HCT116 (cell line): ENCODE data around the gene LAMP1. TPM values are rescaled to one million over a fixed set of nuclear protein-coding genes. Genes with fewer than 3 reads are reported as not detected.
"Not testable (repeated sequence)": the region's sequence is repeated elsewhere in the genome, so short reads cannot be mapped to it uniquely, and the experiment has no call there.

Experiments
- ATAC-seq: fragments of 200-7000 bp; cut with Tn5 transposase; 2 replicates; pipeline ENCODE4 v1.9.1; 2020; ENCODE audit warnings: mild to moderate bottlenecking, moderate library complexity
- BruUV-seq: library from RNA; stranded (reverse); fragments of 400-500 nt; replicated peaks from 2 replicates; lab custom pipeline; 2021; lab: Mats Ljungman, UMichigan
- CTCF ChIA-PET: fragments of 300-600 bp; sonication (Branson Sonifier 250); formaldehyde crosslinking; loops from one replicate; lab custom pipeline; 2021; ENCODE audit warnings: antibody characterized with exemption; lab: Charles Lee
- POLR2A ChIA-PET: fragments of 300-600, 350-600 bp; sonication (Branson Sonifier 250); formaldehyde crosslinking; loops from one replicate; lab custom pipeline; 2021; ENCODE audit warnings: antibody characterized with exemption; lab: Charles Lee
- RAD21 ChIA-PET, 2 experiments: fragments of 300-600 bp; sonication (Branson Sonifier 250); formaldehyde crosslinking; loops; one replicate each; lab custom pipeline; 2023; ENCODE audit warnings: low total read pairs in 2 of 2; ENCODE audit not compliant: uncharacterized antibody in 2 of 2, unreplicated experiment in 2 of 2, low non-redundant PET in 1 of 2; lab: Charles Lee
- DNase-seq: peaks from one replicate; pipeline ENCODE4 v3.0.0-alpha.2; 2010; ENCODE audit warnings: low read depth, low spot score
- H2AFZ ChIP-seq: fragments of 200-600 bp; shearing (Covaris generic), sonication (generic); 2 replicates; pipeline ENCODE4 v1.6.1; 2017; ENCODE audit warnings: low read depth, mixed run types, mixed read lengths, antibody characterized with exemption, low read length; ENCODE audit not compliant: poor library complexity, severe bottlenecking
- H3K27ac ChIP-seq: 2 replicates; pipeline ENCODE4 v1.5.1; 2012; ENCODE audit warnings: low read depth, low read length
- H3K27me3 ChIP-seq: fragments of 200-600 bp; sonication (generic); 2 replicates; pipeline ENCODE4 v1.6.1; 2016; ENCODE audit warnings: mixed run types, low read length, mixed read lengths; ENCODE audit not compliant: insufficient read depth
- H3K36me3 ChIP-seq, 2 experiments: fragments of 200-500 bp in 1 of 2; fragments of 200-600 bp in 1 of 2; sonication (Bioruptor generic) in 1 of 2; sonication (generic) in 1 of 2; 2 replicates each; pipeline versions ENCODE4 v1.5.1 to v1.6.1; 2014 to 2016; ENCODE audit warnings: low read length in 2 of 2, inconsistent platforms in 1 of 2, mixed read lengths in 1 of 2, mixed run types in 1 of 2; ENCODE audit not compliant: insufficient read depth in 2 of 2, control insufficient read depth in 1 of 2
- H3K4me1 ChIP-seq, 2 experiments: fragments of 200-600 bp in 1 of 2; sonication (generic) in 1 of 2; 2 replicates each; pipeline versions ENCODE4 v1.5.1 to v1.6.1; 2012 to 2017; ENCODE audit warnings: low read length in 2 of 2, inconsistent platforms in 1 of 2, mild to moderate bottlenecking in 1 of 2, mixed read lengths in 1 of 2, mixed run types in 1 of 2, moderate library complexity in 1 of 2; ENCODE audit not compliant: insufficient read depth in 2 of 2, control insufficient read depth in 1 of 2
- H3K4me2 ChIP-seq: fragments of 200-600 bp; sonication (generic); 2 replicates; pipeline ENCODE4 v1.6.1; 2017; ENCODE audit warnings: mixed run types, low read length, mixed read lengths
- H3K4me3 ChIP-seq, 2 experiments: fragments of 200-600 bp in 1 of 2; sonication (generic) in 1 of 2; replicated peaks in 1 of 2; 2 replicates each; pipeline ENCODE4 v1.5.1; 2011 to 2016; ENCODE audit warnings: low read length in 2 of 2, control low read depth in 1 of 2, low read depth in 1 of 2, mild to moderate bottlenecking in 1 of 2, mixed read lengths in 1 of 2, mixed run types in 1 of 2
- H3K79me2 ChIP-seq: fragments of 200-600 bp; sonication (generic); 2 replicates; pipeline ENCODE4 v1.6.1; 2017; ENCODE audit warnings: mild to moderate bottlenecking, mixed run types, low read length, moderate library complexity, mixed read lengths; ENCODE audit not compliant: insufficient read depth
- H3K9ac ChIP-seq: fragments of 200-600 bp; sonication (generic); 2 replicates; pipeline ENCODE4 v1.6.1; 2016; ENCODE audit warnings: low read length, mixed read lengths
- H3K9me2 ChIP-seq: fragments of 200-600 bp; sonication (generic), shearing (Covaris generic); 2 replicates; pipeline ENCODE4 v1.6.1; 2017; ENCODE audit warnings: mixed run types, mild to moderate bottlenecking, moderate library complexity; ENCODE audit not compliant: insufficient read depth
- H3K9me3 ChIP-seq, 2 experiments: fragments of 200-500 bp in 1 of 2; fragments of 200-600 bp in 1 of 2; sonication (Bioruptor generic) in 1 of 2; sonication (generic) in 1 of 2; 2 replicates each; pipeline ENCODE4 v1.6.1; 2014 to 2017; ENCODE audit warnings: low read length in 2 of 2, mixed read lengths in 2 of 2, inconsistent platforms in 1 of 2, low read depth in 1 of 2, mild to moderate bottlenecking in 1 of 2, mixed run types in 1 of 2, moderate library complexity in 1 of 2; ENCODE audit not compliant: control insufficient read depth in 1 of 2, insufficient read depth in 1 of 2
- H4K20me1 ChIP-seq: fragments of 200-600 bp; sonication (generic), shearing (Covaris generic); 2 replicates; pipeline ENCODE4 v1.6.1; 2017; ENCODE audit warnings: mixed run types, mild to moderate bottlenecking, moderate library complexity; ENCODE audit not compliant: insufficient read depth
- CEBPB ChIP-seq: IDR thresholded peaks from 2 replicates; pipeline ENCODE4 v1.6.1; 2012; ENCODE audit warnings: low read depth
- EZH2 ChIP-seq: fragments of 200-600 bp; sonication (generic); IDR thresholded peaks from 2 replicates; pipeline ENCODE4 v1.6.1; 2017; ENCODE audit warnings: antibody characterized with exemption, mixed run types
- JUND ChIP-seq: IDR thresholded peaks from 2 replicates; pipeline ENCODE4 v1.6.1; 2012
- POLR2A ChIP-seq: IDR thresholded peaks from 2 replicates; pipeline ENCODE4 v1.7.0; 2011; ENCODE audit warnings: borderline replicate concordance; ENCODE audit not compliant: insufficient read depth, insufficient read length; ENCODE audit errors: extremely low read depth
- RAD21 ChIP-seq: IDR thresholded peaks from 2 replicates; pipeline ENCODE4 v1.6.1; 2012; ENCODE audit warnings: low read depth, mild to moderate bottlenecking
- SRF ChIP-seq: IDR thresholded peaks from 2 replicates; pipeline ENCODE4 v1.6.1; 2012; ENCODE audit warnings: low read depth
- TCF7L2 ChIP-seq: IDR thresholded peaks from 2 replicates; pipeline ENCODE4 v1.7.0; 2011; ENCODE audit warnings: borderline replicate concordance, inconsistent platforms; ENCODE audit not compliant: insufficient read depth, insufficient read length; ENCODE audit errors: extremely low read depth
- YY1 ChIP-seq: IDR thresholded peaks from 2 replicates; pipeline ENCODE4 v1.6.1; 2011; ENCODE audit warnings: low read length, low read depth, moderate library complexity, mild to moderate bottlenecking; ENCODE audit not compliant: insufficient replicate concordance; ENCODE audit errors: extremely low read depth
- intact Hi-C: fragments of 100-400 bp; cut with micrococcal nuclease; formaldehyde crosslinking; loops from 2 replicates; pipeline ENCODE4 v1.10.0; 2022
- total RNA-seq: library from RNA; stranded (reverse); gene quantifications from one replicate; pipeline ENCODE4 v1.2.1, GENCODE V29; 2021; ENCODE audit not compliant: unreplicated experiment
- TF ChIP-seq, protein P1 (sequence below): IDR thresholded peaks from 2 replicates; pipeline ENCODE4 v1.6.1; 2012

Gene LAMP1
- total RNA-seq, 1 experiment from 2014 or later: 158 TPM

DNA sequence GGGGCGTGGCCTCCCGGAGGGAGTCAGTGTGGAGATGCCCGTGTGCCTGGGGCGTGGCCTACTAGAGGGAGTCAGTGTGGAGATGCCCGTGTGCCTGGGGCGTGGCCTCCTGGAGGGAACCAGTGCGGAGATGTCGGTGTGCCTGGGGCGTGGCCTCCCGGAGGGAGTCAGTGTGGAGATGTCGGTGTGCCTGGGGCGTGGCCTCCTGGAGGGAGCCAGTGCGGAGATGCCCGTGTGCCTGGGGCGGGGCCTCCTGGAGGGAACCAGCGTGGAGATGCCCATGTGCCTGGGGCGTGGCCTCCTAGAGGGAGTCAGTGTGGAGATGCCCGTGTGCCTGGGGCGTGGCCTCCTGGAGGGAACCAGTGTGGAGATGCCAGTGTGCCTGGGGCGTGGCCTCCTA is 17.1 kb downstream of the LAMP1 start:
- ATAC-seq, CTCF ChIA-PET, RAD21 ChIA-PET, H2AFZ ChIP-seq, H3K9me2 ChIP-seq, H3K27ac ChIP-seq, H4K20me1 ChIP-seq, BruUV-seq, POLR2A ChIA-PET, intact Hi-C loops, H3K9ac ChIP-seq, H3K4me3 ChIP-seq, H3K9me3 ChIP-seq, H3K27me3 ChIP-seq: not testable (repeated sequence)
- peaks cover 9 to 17% of the 10 kb centered on the region in 2 experiments; a peak in 3 of 4 replicates for H3K36me3 ChIP-seq
- DNase-seq: peak; percentile 65
- peaks cover 29% of the 10 kb centered on the region for H3K79me2 ChIP-seq
- H3K4me1 ChIP-seq: peaks cover 6 to 25% of the 10 kb centered on the region in 2 experiments; a peak in 3 of 4 replicates
- H3K4me2 ChIP-seq: 0 out of 2 replicates have a peak overlapping the region, but pooled peaks have one; percentile 7

GRCh38 chr13:113314895-113315470 is 17.9 kb downstream of the LAMP1 start:
- H2AFZ ChIP-seq, CTCF ChIA-PET, H3K9me3 ChIP-seq, H3K9ac ChIP-seq, BruUV-seq, intact Hi-C loops, RAD21 ChIA-PET, H3K27ac ChIP-seq, H3K9me2 ChIP-seq, H4K20me1 ChIP-seq, H3K27me3 ChIP-seq, H3K4me3 ChIP-seq, POLR2A ChIA-PET: not testable (repeated sequence)
- ATAC-seq (peak; percentile 55), DNase-seq (peak; percentile 72)
- Histone ChIP-seq H3K4me1 (peaks cover 6 to 25% of the 10 kb centered on the region in 2 experiments; a peak in 3 of 4 replicates), H3K36me3 (peaks cover 11 to 14% of the 10 kb centered on the region in 2 experiments; a peak in 3 of 4 replicates), H3K79me2 (peaks cover 23% of the 10 kb centered on the region; the same call in 1 of the 2 replicates), H3K4me2 (peak overlapping the region; percentile 43)

- intact Hi-C loops: no loop called here
- Histone ChIP-seq H3K27me3 (no peaks in the 10 kb centered on the region), H3K4me1 (peaks cover 6 to 25% of the 10 kb centered on the region in 2 experiments; a peak in 3 of 4 replicates), H3K4me3 (no peak overlapping the region), H3K27ac (no peak overlapping the region), H4K20me1 (no peaks in the 10 kb centered on the region), H3K4me2 (no peak overlapping the region), H3K36me3 (peaks cover 9 to 10% of the 10 kb centered on the region in 2 experiments; a peak in 3 of 4 replicates), H3K9me3 (no peaks in the 10 kb centered on the region), H3K9ac (no peak overlapping the region), H2AFZ (no peak overlapping the region), H3K9me2 (no peaks in the 10 kb centered on the region), H3K79me2 (peaks cover 23% of the 10 kb centered on the region; the same call in 1 of the 2 replicates)
- ATAC-seq: no peak
- BruUV-seq: no TSS peak
- TF ChIP-seq, protein P1, sequence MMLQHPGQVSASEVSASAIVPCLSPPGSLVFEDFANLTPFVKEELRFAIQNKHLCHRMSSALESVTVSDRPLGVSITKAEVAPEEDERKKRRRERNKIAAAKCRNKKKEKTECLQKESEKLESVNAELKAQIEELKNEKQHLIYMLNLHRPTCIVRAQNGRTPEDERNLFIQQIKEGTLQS: no peak
- TF ChIP-seq JUND: no peak
- TF ChIP-seq POLR2A: no peak
- no peak for TF ChIP-seq CEBPB
- no peak for TF ChIP-seq TCF7L2
- TF ChIP-seq EZH2: no peak
- no peak for TF ChIP-seq RAD21
- TF ChIP-seq YY1: no peak
- TF ChIP-seq SRF: no peak
- POLR2A ChIA-PET: no interaction called here
- DNase-seq: no peak
- CTCF ChIA-PET: no interaction called here
- RAD21 ChIA-PET: no interaction called here
These were observed 19.0 kb downstream of the LAMP1 start for GRCh38 chr13:113315992-113316391.
